ENCODE data around the gene MTA2.
A peak's percentile ranks its signal among the peaks of the same experiment; 100 is the strongest.
"Not testable (repeated sequence)": the region's sequence is repeated elsewhere in the genome, so short reads cannot be mapped to it uniquely, and the experiment has no call there.

Gene MTA2

DNA sequence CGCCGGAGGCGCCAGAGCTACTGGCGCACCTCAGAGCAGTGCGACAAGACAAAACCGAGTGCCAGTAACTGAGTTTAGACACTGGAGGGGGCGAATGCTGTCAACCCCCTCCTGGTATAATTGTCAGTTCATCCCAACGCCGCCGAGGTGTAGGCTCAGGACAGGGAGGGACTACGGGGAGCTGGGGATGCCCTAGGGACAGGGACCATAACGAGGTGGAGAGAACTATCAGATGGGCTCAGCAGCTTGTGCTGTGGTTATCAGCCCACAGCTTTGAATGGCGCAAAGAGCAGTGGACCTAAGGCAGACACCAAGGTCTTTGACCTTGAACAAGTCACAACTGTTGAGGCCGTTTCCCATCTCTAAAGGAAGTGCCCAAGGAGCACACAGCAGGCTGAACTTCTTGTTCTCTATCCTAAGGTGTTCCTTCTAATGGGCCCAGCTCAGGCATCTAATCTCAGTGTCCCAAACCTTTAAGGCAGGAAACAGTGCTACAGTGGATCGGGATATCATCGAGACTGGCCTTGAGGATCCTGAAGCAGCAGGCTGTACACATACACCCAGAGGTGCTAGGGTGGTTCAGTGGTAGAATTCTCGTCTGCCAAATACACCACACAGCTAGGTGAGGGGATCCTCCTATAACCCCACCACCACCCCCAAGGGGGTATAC, 9.4 kb downstream of the MTA2 start:
- DNase-seq (ENCODE audit: low read depth in 2 of 2), result no peak

- peak; percentile 89 to 91 for DNase-seq (ENCODE audit: low read depth in 2 of 2)
Observed at GRCh38 chr11:62591448-62592145, 10.1 kb downstream of the MTA2 start, which contains the start of gene TUT1. TSS of gene TUT1 (minus strand) at chr11:62591523. CDS start at chr11:62591485, 38 bp downstream.

DNA sequence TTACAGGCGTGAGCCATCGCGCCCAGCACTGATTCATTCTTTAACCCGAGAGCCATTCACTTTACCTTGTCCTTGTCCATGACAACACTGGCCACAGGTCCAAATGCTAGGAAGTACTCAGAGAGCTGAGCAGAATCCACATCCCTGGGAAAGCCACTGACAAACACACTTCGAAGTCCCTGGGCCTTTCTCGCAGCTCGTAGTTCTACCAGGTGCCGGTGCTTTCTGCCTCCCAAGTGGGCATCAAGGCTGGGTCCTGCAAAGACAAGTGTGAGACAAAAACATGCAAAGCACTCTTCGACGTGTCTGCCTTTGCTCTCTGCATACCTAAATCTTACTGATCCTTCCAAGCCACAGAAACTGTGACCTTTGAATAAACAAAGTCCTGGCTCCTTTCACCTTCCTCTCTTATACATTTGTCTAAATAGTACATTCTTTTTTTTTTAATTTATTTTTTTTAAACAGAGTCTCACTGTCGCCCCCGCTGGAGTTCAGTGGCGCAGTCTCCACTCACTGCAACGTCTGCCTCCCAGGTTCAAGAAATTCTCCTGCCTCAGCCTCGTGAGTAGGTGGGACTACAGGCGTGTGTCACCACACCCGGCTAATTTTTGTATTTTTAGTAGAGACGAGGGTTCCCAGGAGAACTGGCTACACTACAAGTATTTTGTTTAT, 12.6 kb downstream of the MTA2 start:
- DNase-seq (ENCODE audit: low read depth in 2 of 2), result no peak

DNA sequence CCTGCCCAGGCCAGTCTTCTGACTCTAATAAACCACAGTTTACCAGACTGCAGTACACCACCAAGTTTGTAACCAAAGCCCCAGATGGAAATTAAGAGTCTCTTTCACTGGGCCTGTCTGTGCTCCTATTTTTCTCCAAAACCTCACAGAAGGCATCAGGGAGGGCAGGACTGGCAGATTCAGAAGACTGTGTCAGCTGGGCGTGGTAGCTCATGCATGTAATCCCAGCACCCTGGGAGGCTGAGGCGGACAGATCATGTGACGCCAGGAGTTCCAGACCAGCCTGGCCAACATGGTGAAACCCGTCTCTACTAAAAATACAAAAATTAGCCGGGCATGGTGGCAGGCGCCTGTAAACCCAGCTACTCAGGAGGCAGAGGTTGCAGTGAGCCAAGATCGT, 16.3 kb downstream of the MTA2 start:
- DNase-seq (ENCODE audit: low read depth in 2 of 2), result not testable (repeated sequence)

GRCh38 chr11:62581735-62582134, 19.9 kb downstream of the MTA2 start:
- not testable (repeated sequence) for DNase-seq (ENCODE audit: low read depth in 2 of 2)

- DNase-seq (ENCODE audit: low read depth in 2 of 2), result no peak
Observed at GRCh38 chr11:62580959-62581715, 20.5 kb downstream of the MTA2 start.

DNA sequence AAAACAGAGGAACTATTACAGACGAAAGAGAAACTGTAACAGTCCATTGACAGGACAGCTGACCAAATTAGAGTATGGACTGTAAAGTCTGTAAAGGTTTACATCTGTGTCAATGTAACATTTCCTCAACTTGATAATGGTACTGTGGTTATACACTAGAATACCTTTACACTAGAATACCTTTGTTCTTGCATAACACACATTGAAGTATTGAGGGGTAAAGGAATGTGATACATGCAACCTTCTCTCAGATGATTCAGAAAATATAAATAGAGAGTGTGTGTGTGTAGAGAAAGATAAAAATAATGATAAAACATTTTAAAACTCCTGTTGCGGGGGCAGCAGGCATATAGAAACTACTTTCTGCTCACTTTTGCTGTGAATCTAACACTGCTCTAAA, 22.4 kb downstream of the MTA2 start:
- DNase-seq (ENCODE audit: low read depth in 2 of 2), result no peak

DNA sequence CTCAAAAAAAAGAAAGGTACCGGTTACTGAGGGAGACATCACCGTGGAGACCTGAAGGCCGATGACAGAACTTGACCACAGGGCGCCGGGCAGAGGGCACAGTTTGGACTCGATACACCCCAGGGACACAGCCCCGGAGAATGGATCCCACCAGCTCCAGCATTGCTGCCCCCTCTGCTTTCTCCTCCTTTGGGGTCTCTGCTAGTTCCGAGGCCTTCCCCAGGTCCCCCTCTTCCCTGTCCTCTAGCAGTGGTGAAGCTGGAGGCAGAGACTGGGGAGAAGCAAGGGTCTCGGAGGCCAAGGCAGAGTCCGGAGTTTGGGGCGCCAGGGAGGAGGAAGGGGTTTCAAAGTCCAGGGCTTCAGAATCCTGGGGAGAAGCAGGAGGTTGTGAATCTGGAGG, 23.1 kb downstream of the MTA2 start:
- no peak for DNase-seq (ENCODE audit: low read depth in 2 of 2)

DNA sequence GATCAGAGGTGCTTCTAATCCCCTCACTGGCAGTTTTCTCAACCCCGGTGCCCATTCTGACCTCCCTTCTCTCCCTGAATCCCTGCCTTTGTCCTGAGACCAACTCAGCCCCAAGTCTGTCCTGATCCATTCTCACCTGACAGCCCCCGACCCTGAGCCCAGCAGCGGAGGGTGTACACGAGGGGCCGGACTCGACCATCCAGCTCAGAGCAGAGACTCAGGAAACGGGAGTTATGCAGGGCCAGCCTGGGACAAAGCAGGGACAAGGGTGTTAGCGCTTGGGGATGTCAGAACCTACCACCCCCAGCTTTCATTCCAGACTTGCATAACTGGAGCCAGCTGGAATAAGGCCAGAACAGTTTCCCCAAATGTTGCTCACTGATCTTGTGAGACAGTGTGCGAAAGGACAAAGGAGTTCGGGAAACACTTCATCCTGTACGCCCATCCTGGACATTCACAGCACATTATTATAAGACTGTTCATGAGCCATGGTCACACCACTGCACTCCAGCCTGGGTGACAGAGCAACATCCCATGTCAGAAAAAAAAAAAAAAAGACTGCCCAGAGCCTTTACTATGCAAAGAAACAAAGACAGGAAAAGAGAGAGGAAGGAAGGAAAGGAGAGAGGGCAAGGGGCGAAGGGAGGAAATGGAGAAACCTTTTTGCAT, 24.5 kb downstream of the MTA2 start:
- DNase-seq (ENCODE audit: low read depth in 2 of 2), result no peak

GRCh38 chr11:62575837-62576236, 25.8 kb downstream of the MTA2 start:
- no peak for DNase-seq (ENCODE audit: low read depth in 2 of 2)

DNA sequence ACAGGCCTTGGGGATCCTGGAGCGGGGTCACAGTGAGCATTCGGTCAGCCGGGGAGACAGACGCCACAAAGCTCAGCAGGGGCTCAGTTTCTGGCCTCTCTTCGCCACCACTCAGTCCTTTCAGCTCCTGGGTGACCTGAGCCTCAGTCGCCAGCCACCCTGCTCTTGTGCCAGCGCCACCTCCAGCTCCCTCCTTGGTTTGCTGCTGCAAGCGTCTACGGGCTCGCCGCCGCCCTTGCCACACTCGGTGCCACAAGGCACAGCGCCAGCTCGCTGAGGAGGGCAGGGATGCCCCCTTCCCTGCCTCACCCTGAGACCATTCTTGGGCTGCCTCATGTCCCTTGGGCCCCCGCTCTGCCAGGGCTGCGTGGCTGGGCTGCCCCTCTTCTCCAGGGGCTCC, 26.5 kb downstream of the MTA2 start:
- DNase-seq (ENCODE audit: low read depth in 2 of 2), result no peak

GRCh38 chr11:62574363-62575071, 27.1 kb downstream of the MTA2 start:
- no peak for DNase-seq (ENCODE audit: low read depth in 2 of 2)

DNA sequence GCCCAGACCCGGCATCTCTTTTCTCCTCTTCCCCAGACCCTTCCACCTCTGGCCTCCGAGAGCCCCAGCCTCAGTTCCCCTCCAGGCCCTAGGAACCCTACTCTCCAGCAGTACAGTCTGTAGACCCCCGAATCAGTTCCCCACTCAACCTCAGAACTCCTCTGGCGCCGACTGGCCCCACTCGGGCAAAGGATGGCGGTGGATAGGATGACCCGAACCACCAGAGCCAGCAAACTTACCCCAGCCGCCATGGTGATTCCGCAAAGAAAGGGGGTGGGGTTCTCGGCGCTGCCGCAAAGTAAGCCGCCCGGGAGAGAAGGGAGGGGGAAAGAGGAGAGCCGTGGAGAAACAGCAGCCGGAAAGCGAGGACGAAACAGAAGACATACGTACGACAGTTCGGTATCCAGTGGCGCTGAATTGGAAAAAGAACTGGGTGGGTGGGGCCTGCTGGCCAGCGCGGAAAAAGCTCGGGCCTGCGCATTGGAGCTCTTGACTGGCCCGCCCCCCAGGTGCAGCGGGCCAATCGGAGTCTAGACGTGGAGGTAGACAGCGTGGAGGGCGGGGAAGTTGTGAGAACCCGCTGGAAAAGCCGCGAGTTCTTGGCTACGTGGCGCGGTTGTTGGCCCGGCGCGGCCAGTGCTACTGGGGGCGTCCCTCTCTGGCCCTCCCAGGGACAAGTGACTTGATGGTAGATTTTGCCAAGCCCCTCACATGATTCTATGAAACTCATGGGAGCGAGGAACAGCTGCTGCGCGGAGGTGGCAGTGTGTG, 27.9 kb downstream of the MTA2 start, which contains the start of gene EEF1G:
EEF1G (minus strand) TSS at position 300 of the 771 bp plus-strand sequence; CDS start at position 251, 49 bp downstream.
- peak; percentile 94 to 97 for DNase-seq (ENCODE audit: low read depth in 2 of 2)

GRCh38 chr11:62573006-62573591, 28.6 kb downstream of the MTA2 start:
- DNase-seq (ENCODE audit: low read depth in 2 of 2), result no peak

DNA sequence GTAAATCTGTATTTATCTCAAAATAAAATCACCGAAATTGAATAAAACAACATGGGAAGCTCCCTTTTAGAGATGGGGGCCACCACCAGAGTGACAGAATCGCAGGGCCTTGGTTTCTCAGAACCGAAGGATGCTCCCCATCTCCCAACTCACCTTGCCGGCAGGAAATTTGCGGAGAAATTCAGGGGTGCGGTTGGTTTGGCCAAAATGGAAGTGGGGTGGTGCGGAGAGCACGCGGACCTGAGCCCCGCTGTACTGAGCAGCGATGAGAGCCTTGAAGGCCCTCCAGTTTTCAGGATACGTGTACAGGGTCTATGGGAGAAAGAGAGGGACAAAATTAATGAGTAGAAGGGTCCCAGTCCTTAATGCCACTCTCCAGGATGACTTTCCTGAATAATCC, 29.2 kb downstream of the MTA2 start:
- no peak for DNase-seq (ENCODE audit: low read depth in 2 of 2)

- DNase-seq (ENCODE audit: low read depth in 2 of 2), result not testable (repeated sequence)
Observed at GRCh38 chr11:62571493-62571892, 30.2 kb downstream of the MTA2 start.

DNA sequence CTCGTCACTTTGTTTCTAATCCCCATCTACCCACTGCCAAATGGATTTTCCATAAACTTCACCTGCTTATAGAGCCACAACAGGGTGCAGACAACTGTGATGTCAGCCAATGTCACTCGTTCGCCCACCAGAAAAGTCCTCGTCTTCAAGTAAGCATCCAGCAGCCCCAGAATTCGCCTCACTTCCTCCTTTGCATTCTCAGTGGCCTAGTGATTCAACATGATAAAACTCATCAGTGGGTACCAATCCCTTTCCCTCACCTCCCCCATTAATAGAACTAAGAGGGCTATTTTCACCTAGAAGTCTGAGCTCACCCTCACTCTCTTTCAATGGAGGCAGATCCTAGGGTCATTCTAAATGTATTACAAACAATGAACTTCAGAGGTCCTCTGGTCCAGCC, 30.8 kb downstream of the MTA2 start:
- not testable (repeated sequence) for DNase-seq (ENCODE audit: low read depth in 2 of 2)

GRCh38 chr11:62569611-62570010, 32.1 kb downstream of the MTA2 start:
- DNase-seq (ENCODE audit: low read depth in 2 of 2), result no peak

DNA sequence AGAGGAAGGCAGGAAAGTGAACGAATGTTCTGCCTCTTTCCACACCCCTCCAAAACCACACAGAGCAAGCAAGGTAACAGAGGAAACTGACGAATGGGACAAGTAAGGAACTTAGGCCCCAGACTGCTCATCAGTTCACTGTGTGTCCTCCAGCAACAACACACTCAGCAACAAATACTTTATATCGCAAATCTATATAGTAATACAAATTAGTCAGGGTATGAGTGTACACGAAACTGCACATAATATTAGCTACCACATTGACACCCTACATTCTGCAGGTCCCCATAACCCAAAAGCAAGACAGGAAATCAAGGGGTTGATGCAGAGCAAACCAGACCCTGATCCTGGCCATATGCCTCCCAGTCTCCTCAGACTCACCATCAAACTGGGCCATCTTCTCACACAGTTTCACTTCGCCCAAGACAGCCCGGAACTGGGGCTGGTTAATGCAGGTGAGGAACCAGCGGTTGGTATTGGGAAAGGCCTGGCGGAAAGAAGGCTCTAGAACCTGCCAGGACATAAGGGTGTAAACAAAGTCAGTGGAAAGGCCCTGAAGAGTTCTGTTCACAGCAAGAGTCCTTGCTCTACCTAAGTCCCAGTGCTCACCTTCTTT, 34.5 kb downstream of the MTA2 start:
- DNase-seq (ENCODE audit: low read depth in 2 of 2), result no peak

All from activated CD8-positive, alpha-beta memory T cell treated with anti-CD3 and anti-CD28 coated beads for 4 hours (primary cell).